Stimulated activated CD8-positive, alpha-beta memory T cell treated with anti-CD3 and anti-CD28 coated beads, Interleukin-7, amount 100 ng/mL, for 4 hours (primary cell): ENCODE results near the gene GPR158.

ENCODE experiments used
- DNase-seq, 2 donors: peaks; one replicate each; pipeline ENCODE4 v3.0.0-alpha.2; 2020; ENCODE audit warnings: low read depth in 2 of 2

The GPR158 gene

DNA sequence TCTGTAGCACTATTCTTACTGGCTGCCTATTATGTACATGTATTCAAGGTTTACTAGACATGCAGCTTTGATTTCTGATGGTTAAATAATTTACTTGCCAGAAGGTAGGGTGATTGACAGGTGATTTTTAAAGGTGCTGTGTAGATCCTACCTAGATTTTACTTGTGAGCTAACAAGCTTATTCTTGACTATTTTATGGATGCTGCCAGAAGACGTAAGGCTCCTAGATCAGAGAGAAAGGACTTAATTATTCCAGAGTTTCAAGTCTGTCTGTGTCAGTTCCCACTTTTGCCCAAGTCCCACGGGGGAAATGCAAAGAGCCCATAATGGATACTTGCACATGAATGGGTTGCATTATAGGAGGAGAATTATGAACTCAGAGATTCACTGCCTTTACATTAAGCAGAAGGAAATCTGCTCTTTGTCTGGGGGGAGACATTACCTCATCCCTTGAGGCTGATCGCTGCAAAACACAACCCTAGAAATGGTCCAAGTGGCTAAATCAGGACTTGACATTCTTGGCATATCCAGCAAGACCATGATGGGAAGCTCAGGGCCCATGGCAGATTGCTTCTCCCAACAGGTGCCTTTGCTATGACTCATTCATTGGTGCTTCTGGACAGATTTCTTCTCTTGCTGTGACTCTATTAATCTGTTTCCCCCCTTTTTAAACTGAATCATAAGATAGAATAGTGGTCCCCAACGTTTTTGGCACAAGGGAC lies 32.1 kb downstream of the GPR158 start:
- no peak for DNase-seq

DNA sequence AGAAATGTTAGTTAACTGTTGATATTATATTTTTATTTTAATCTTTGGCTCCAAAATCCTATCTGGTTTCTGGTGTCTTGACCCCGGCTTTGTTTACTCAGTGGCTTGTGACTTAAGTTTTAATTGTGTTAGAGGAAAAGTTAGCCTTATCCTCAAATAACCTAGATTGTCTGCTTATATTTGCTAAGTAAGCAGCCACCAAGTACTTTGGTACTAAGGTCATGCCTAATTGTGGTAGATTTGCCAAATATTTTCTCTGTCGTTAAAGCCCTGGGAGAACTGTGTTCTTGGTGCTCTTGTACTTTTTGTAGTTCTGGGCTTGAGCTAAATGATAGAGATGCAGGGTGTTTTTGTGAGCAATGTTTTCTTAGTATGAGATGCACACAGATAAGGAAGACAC lies 34.8 kb downstream of the GPR158 start:
- no peak for DNase-seq

DNA sequence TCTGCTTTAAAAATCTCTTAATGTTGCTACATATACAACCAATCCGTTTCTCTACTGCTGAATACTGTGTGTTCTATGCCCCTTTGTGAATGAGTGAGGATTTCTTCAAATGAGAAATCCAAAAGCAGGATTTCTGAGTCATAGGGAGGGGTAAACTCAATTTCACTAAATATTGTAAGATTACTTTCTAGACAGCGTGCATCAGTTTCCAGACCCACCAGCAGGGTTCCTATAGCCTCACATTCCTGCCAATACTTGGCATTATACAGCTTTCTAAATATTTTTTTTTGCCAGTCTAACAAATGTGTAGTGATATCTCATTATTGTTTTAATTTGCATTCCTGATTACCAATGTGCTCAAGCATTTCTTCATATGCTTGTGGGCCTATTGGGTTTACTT lies 35.5 kb downstream of the GPR158 start:
- DNase-seq = no peak

DNA sequence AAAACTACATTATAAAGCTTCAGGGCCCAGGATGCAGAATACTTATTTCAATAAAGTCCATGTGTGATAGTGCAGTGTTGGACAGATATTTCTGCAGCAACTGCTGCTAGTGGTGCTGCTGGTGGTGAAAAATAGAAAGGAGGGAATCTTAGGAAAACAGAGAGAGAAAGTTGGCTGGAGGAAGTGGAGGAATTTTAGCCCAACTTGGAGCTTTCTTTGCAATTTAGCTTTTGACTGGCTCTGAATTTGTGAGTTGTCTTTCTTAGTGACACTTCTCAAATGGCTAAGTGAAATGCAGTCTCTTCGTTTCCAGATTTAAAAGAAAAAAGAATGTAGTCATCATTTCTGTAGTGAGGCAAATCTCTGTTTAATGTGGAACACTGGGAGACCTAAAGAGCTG lies 45.4 kb downstream of the GPR158 start:
- DNase-seq = no peak

DNA sequence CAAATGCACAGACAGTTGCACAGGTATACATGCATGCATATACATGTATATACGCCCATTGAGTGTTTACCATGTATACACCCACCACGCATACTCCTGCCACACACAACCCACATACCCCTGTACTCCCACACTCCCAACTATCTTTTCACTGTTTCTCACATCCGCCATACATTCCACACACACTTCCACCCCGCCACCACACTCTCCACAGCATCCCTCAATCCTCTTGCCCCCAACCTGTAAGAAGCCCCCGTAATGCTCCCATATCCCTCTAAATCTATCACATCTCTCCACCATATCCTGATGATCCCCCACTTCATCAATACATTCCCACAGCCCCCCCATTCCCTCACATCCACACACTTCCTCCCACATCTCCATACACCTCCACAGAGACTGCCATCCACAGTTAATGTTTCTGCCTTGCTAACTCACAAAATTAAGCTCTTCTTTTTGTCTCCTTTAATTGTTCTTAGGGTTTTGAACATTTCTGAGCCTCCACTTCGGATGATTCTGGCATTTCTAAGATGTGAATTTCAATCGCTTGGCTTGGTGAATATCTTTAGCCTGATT lies 47.4 kb downstream of the GPR158 start:
- DNase-seq = no peak

DNA sequence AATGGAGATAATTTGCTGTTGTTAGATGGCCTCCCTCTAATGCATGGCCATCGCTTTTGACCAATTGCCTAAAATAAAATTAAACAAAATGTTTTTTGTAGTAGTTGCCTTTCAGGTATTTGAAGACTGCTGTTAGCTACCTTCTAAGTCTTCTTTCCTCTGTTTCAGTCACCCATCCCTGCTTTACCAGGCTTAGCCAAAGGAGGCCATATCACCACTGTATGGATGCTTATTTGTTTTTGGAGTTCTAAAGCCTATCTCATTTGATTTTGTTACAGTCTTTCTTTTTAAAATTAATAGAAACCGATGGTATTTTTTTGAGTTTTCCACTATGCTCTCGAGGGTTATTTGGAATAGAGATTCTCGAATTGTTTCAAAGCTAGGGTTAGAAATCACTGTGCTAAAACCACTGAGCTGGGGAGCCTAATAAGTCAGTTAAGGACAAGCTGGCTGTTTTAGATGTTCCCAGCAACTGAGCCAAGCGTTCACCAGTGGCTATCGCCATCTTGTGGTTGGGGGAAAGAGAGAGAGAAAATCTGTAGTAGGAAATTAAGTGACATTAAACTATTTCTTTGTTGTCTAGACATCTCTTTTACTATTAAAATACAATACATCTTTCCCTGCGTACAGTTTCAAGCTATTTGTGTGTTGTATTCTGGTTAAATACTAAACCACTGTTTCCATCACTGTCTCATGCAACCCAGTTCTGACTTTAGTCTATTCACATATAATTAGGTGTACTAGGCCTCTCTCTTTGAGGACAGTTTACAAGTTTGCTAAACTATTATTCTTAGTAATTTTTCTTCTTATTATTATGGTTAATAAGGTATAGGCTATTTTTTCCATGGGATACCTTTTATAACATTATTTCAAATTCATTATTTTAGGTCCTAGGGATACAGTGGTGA lies 52.2 kb downstream of the GPR158 start:
- DNase-seq = no peak

DNA sequence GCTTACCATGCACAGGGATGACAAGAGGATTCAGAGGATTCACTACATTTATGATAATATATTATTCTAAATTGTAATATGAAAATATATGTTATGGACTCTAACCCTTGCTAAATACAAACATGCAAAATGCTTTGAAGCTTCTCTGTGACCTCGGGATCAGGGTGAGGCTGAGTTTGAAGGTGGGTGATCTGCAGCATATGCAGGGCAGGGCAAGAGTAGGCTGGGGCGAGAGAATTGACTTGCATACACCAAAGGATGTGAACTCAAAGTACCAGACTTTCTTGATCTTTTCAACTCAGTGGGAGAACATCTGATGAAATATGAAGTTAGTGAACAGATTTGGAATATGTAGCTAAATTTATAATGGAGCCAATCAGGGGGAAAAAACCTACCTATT lies 57.0 kb downstream of the GPR158 start:
- DNase-seq = no peak

DNA sequence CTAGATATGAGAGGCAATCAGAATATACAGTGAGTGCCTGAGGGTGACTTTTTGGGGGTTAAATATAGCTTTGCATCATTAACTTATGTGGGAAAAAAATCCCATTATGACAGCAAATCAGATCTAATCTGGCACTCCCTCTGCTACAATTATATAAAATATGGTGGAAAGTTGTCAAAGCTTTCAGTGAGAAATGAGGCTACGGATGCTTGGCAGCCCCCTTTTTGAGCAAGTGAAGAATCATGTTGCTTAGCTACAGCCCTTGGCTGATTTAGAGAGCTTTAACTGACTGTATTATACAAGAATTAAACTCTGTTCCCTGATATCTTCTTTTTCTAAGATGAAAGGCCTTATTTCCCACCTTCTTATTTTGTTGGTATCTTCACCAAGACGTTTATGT lies 57.4 kb downstream of the GPR158 start:
- DNase-seq = no peak

DNA sequence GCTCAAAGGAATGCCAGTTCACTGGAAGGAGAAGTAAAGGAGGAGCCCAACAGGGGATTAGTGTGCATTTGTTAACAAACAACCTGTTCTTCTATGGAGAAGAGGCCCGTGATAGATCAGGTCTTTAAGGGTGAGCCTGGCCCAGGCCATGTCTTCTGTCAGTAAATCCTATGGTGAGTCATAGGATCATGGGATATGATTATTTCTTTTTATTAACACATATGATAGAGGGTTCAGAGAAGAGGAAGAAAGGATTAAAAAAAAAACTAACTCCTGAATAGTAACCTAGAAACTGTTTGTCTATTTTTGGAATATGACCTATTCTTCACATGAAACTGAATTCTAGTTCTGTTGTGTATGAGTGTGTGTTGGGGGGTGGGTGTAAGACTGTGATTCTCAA lies 70.4 kb downstream of the GPR158 start:
- DNase-seq = no peak

DNA sequence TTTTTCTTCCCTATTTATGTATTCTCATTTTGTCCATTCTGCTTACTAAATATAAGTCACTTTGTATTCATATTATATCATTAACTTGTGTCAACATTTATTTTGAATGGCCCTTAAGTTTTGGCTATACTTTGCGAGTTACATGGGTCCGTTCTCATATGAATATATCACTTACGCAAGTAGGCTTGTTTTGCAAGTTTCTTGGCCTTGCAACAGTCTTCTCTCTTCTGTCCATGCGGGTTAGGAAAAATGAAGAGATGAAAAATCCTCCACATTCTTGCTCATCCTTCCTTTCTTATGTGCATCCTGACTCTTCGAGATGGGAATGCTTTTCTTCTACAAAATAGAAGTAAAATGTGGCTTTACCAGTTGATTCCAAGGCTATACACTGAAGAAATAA lies 82.8 kb downstream of the GPR158 start:
- no peak for DNase-seq

DNA sequence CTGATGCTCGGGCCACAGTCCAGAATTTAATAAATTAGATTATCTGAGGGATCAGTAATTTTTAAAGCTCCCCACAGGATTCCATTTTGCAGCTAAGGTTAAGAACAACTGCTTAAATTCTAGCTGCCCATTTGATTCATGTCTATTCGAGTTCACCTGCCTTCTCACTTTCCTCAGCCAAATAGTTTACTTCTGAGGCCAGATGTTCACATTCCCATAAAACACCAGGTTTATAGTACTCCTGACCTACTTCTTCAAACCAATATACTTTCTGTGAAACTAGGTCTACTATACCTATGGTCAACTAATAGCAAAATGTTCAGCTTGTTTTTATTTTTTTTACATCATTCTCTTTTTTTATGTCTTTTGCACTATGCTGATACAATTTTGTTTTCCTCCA lies 86.3 kb downstream of the GPR158 start:
- DNase-seq = no peak

DNA sequence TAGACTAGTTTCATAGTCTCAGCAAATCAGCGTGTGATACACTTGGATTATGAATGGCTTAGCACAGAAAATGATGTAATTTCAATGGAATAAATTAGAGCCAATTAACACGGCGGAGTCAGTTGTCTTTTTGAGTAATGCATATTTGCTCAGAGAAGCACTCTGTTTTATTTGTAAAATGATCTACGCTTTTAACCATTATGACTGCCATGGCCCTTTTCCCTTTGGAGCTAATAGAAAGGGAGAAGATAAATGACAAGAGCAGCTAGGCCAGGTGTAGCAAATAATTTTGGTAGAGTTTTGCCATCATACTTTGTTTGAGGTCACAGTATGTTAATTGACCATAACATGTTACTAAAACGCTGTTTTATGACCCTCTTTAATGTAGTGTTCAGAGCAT lies 86.8 kb downstream of the GPR158 start:
- no peak for DNase-seq

DNA sequence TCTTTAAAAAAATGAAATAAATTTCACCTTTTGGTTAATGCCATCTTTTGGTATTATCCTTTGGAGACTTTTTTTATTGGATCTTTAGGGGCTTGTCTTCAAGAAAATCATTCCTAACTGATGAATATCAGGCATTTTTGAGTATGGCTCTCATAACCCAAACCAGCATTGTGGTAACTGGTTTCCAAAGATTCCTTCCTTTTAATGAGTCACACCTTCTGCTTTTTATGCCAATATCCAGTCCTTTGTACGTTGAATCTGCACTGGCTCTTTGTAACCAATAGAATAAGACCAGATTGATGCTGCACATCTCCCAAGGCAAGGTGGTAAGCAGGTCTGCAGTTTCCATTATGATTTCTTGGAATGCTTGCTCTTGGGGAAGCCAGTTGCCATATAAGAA lies 89.1 kb downstream of the GPR158 start:
- no peak for DNase-seq

DNA sequence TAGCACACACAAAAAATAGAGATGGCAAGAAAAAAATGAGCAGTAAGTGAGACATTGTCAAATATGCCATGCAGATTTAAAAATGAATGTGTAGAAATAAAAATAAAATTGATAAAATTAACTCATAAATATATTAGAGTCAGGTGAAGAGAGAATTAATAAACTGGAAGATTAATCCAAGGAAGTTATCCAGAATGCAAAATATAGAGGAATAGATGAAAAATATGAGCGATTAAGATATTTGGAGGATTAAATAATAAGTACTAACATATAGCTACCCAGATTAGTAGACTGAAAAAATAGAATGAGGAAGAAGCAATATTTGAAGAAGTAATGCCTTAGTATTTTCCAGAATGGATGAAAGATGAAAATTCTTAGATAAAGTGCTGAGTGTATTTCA lies 103.4 kb downstream of the GPR158 start:
- DNase-seq = no peak

DNA sequence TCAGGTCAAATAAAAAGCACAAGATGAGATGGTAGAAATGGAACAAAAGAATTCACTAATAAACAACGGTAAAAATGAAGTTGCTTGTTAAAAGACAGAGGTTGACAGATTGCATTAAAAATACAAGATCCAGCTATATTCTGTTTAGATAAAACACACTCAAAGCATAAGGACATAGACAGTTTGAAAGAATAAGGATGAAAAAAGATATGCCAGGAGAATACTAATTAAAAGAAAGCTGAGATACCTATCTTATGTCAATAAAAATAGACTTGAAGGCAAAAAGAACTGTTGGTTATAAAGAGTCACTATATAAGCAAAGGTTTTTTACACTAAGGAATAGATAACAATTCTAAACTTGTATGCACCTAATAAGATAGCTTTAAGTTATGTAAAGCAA lies 105.3 kb downstream of the GPR158 start:
- DNase-seq = no peak

DNA sequence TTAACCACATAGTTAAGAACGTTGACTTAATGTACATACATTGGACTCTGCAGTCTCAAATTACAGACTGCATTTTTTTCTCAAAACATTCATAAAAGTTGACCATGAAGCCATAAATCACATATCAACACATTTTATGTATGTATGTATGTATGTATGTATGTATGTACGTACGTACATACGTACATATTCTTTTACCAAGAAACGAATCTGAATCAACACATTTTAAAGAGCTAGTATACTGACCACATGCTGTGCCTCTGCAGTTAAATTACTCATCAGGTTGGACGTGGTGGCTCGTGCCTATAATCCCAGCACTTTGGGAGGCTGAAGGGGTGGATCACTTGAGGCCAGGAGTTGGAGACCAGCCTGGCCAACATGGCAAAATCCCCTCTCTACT lies 105.8 kb downstream of the GPR158 start:
- DNase-seq = no peak

DNA sequence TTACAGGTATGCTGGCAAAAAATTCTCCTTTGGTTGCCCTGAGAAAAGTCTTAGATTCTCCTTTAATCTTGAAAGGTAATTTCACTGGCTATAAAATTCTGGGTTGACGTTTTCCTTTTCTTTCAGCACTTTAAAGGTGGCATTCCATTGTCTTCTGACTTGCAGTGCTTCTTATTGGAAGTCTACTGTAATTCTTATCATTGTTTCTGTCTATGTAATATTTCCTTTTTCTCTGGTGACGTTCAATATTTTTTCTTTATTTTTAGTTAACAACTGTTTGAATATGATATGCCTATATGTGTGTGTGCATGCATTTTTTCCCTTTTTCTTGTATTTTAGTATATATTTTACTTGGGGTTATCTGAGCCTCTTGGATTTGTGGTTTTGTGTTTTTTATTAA lies 111.0 kb downstream of the GPR158 start:
- DNase-seq = no peak

DNA sequence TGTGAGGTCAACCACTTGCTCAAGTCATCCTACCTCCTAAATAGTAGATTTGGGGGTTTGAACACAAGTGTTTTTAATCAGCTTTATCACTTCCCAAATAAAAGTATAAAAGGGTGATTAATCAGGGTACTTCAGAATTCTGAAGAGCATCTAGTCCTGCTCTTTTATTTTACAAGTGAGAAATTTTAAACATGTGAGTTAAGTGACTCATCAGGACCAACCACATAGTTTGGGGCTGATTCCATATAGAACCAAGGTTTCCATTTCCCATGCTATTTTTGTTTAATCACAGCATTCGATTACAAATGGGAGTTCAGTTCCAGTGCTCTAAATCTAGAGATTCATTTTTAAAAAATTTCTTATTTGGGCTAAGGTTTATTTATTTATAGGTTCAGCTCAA lies 113.4 kb downstream of the GPR158 start:
- no peak for DNase-seq

DNA sequence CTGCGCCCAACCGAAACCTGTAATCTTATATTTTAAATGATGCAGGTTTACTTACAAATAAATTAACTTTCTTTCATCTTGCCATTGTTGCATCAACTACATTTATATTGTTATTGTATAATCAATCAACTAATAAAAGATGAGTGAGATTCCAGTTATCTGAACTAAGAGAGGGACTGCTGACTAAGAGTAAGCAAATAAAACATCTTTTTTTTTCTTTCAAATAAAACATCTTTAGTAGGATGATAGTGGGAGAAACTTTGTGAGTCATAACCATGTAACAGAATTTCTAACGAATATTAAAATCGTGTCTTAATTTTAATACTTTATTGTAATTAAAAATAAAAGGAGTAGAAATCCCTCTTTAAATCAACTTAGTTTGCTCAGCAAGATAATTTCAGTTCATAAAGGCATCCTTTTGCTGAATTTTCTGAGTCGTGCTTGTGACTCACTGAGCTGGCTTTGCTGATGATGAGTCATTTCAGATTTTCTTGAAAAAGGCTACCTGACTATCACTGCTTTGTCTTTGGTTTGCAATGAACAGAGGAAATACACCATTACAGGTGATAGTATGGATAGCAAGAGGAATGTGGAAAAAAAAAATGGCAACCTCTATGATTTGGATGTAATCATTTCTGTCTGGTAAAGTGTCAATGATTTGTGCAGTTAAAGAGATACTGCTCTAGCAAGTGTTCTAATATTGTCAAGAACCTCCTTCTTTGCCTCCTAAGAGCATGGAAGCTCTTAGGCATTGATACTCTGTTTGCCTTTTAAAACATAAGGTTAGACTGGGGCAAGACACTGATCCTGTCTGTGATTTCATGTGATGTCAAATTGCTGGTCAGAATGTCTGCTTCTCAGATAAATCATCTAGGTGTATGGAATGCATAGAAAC lies 119.5 kb downstream of the GPR158 start:
- DNase-seq = no peak

DNA sequence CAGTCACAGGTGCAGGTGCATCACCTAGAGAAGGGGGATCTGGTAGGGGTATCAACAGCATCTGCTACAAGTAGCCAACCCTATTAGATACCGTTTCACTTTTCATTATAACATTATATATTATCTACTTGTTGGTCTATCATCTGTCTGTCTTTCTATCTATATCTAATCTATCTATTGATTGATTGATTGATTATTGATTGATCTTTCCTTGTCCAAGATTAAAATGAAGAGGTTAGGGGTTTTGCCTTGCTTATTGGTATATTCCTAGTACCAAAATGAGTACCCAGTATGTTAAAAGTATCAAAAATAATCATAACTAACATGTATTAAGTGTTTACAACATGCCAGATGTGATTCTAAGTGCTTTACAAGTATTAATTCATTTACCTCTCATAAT lies 121.5 kb downstream of the GPR158 start:
- DNase-seq = no peak

DNA sequence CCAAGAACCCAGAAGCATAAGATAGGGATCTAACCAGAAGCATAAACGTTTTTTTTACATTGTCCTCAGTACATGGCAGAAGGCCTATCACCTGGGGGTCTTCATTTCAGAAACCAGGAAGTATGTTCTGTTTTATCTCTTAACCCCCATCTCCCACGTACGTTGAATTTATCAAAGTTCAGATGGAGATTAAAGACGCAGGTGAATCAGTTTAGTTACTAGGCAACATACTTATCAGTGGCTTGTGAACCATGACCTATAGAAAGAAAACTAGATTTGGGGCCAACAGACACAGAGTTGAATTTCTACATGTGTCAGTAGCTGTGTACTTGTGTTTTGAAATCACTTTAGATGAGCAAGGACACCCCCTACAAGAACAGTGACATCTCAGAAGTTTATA lies 122.7 kb downstream of the GPR158 start:
- DNase-seq = no peak

DNA sequence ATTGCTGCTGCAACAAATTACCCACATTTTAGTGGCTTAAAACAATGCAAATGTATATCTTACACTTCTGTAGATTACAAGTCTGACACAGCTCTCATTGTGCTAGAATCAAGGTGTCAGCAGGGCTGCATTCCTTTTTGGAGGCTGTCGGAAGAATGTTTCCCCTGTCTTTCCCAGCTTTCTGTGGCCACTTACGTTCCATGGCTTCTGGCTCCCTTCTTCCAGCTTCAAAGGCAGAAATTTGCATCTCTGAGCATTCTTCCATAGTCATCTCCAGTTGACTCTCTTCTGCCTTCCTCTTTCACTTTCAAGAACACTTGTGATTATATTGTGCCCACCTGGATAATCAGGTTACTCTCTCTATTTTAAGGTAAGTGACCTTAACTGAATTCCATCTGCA lies 125.3 kb downstream of the GPR158 start:
- no peak for DNase-seq
